Measurements from ENCODE around the gene CCPG1. TPM values are rescaled to one million over a fixed set of nuclear protein-coding genes. Genes with fewer than 3 reads are reported as not detected.

CCPG1 gene
- total and polyA plus RNA-seq, 2 experiments from 2014 or later: 147 to 203 TPM

DNA sequence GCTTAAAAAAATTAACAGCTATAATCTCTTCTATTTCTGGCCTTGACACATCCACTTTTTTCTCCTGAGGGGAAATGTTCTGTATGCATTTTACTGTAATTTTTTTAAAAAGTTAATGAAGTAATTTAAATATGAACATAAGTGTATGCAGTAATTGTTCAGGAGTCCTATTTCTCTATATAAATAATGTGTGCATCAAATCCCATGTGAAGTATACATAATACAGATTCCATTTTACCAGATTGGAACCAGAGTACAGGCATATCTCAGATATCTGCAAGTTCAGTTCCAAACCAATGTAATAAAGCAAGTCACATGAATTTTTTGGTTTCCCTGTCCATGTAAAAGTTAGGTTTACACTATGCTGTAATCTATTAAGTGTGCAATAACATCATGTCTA is 26.6 kb downstream of the CCPG1 start:
- TF ChIP-seq EZH2phosphoT487 (IDR thresholded peaks at IDR 0.05; ENCODE audit: insufficient read depth, low read depth) (no peak), EZH2 (IDR thresholded peaks at IDR 0.05; ENCODE audit: insufficient read depth, poor library complexity, severe bottlenecking) (no peak)
- Histone ChIP-seq H4K20me1 (ENCODE audit: insufficient read depth) (no peaks in the 10 kb centered on the region), H3K4me1 (ENCODE audit: insufficient read depth) (no peaks in the 10 kb centered on the region), H3K79me2 (ENCODE audit: insufficient read depth) (no peaks in the 10 kb centered on the region), H3K9me3 (ENCODE audit: low read depth) (no peaks in the 10 kb centered on the region), H3K36me3 (ENCODE audit: low read depth) (peaks cover 38% of the 10 kb centered on the region), H2AFZ (no peak overlapping the region), H3K4me3 (no peak overlapping the region), H3K27ac (no peak overlapping the region), H3K9me2 (ENCODE audit: insufficient read depth) (no peaks in the 10 kb centered on the region), H3K9ac (no peak overlapping the region), H3K4me2 (ENCODE audit: unreplicated experiment) (no peak overlapping the region), H3K27me3 (replicated peaks; ENCODE audit: insufficient read depth) (no peaks in the 10 kb centered on the region), H3F3A (ENCODE audit: insufficient read depth) (no peaks in the 10 kb centered on the region)
- DNase-seq: no peak
- in situ Hi-C loops (cut with MboI): no loop called here

DNA sequence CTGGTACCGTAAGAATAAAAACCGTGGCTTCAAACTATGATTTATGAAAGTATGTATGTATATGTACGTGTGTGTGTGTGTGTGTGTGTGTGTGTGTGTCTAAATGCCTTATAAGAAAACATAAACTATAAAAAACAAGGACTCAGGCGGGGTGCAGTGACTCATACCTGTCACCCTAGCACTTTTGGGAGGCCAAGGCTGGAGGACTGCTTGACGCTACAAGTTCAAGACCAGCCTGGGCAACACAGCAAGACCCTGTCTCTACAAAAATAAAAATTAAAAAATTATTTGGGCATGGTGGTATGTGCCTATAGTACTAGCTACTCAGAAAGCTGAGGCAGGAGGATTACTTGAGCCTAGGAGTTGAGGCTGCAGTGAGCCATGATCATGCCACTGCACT is 29.1 kb downstream of the CCPG1 start:
- H3K4me3 ChIP-seq: no peak overlapping the region
- H3K36me3 ChIP-seq (ENCODE audit: low read depth): peaks cover 54% of the 10 kb centered on the region
- no peak for DNase-seq
- H4K20me1 ChIP-seq (ENCODE audit: insufficient read depth): no peaks in the 10 kb centered on the region
- H3K27ac ChIP-seq: no peak overlapping the region
- no peaks in the 10 kb centered on the region for H3K4me1 ChIP-seq (ENCODE audit: insufficient read depth)
- no peaks in the 10 kb centered on the region for H3F3A ChIP-seq (ENCODE audit: insufficient read depth)
- 81 to 88% methylated on average over 5 of the region's 5 CpGs for WGBS, 2 experiments (ENCODE audit: low coverage in 1 of 2, low lambda C conversion rate in 2 of 2, missing lambda C conversion rate in 2 of 2)
- no peaks in the 10 kb centered on the region for H3K27me3 ChIP-seq (replicated peaks; ENCODE audit: insufficient read depth)
- no peaks in the 10 kb centered on the region for H3K79me2 ChIP-seq (ENCODE audit: insufficient read depth)
- no peak overlapping the region for H2AFZ ChIP-seq
- in situ Hi-C loops (cut with MboI): no loop called here
- no peak for TF ChIP-seq EZH2phosphoT487 (IDR thresholded peaks at IDR 0.05; ENCODE audit: insufficient read depth, low read depth)
- no peak for TF ChIP-seq EZH2 (IDR thresholded peaks at IDR 0.05; ENCODE audit: insufficient read depth, poor library complexity, severe bottlenecking)
- H3K9me3 ChIP-seq (ENCODE audit: low read depth): no peaks in the 10 kb centered on the region
- no peak overlapping the region for H3K9ac ChIP-seq
- no peaks in the 10 kb centered on the region for H3K9me2 ChIP-seq (ENCODE audit: insufficient read depth)
- H3K4me2 ChIP-seq (ENCODE audit: unreplicated experiment): no peak overlapping the region

DNA sequence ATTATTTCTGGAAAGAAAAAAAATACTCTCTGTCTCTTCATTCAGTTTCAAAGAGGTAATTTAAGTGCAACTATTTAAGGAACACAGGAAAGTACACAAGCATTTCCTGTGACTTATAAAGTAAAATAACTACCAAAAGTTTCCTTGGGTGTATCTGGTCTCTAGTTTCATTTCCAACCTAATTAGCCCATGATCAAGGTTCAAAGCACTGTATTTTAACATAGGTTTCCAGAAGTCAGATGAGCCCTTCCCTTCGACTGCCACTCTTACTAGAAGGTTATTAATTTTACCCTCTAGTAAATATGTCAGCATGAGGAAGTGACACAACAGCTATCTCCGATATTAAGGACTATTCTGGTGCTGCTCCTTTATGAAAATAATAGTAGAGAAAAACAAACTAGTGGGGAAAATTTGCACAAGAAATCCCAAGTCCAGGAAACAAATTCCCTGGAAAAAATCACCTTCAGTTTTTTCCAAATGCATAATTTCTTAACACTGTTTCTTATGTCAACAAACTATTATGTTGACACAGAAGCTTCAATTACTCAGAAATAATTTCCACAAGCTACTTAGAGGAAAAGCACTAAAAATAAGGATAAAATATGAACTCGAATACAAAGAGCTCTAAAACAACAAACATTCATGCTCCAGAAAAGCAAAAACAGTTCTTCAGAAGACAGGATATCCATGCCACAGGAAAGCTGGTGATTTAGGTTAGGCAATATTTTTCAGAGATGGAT is 35.3 kb downstream of the CCPG1 start:
- no peaks in the 10 kb centered on the region for H3K9me3 ChIP-seq (ENCODE audit: low read depth)
- no peak overlapping the region for H3K27ac ChIP-seq
- TF ChIP-seq EZH2 (IDR thresholded peaks at IDR 0.05; ENCODE audit: insufficient read depth, poor library complexity, severe bottlenecking) (no peak), EZH2phosphoT487 (IDR thresholded peaks at IDR 0.05; ENCODE audit: insufficient read depth, low read depth) (no peak)
- H4K20me1 ChIP-seq (ENCODE audit: insufficient read depth): no peaks in the 10 kb centered on the region
- no peak overlapping the region for H3K4me3 ChIP-seq
- in situ Hi-C loops (cut with MboI): no loop called here
- no peaks in the 10 kb centered on the region for H3K79me2 ChIP-seq (ENCODE audit: insufficient read depth)
- DNase-seq: no peak
- no peaks in the 10 kb centered on the region for H3F3A ChIP-seq (ENCODE audit: insufficient read depth)
- no peak overlapping the region for H3K4me2 ChIP-seq (ENCODE audit: unreplicated experiment)
- no peaks in the 10 kb centered on the region for H3K9me2 ChIP-seq (ENCODE audit: insufficient read depth)
- H2AFZ ChIP-seq: no peak overlapping the region
- no peaks in the 10 kb centered on the region for H3K4me1 ChIP-seq (ENCODE audit: insufficient read depth)
- H3K9ac ChIP-seq: no peak overlapping the region
- WGBS, 2 experiments (ENCODE audit: low coverage in 1 of 2, low lambda C conversion rate in 2 of 2, missing lambda C conversion rate in 2 of 2): 66% methylated on average over 3 of the region's 3 CpGs
- peaks cover 54% of the 10 kb centered on the region for H3K36me3 ChIP-seq (ENCODE audit: low read depth)
- H3K27me3 ChIP-seq (replicated peaks; ENCODE audit: insufficient read depth): no peaks in the 10 kb centered on the region

DNA sequence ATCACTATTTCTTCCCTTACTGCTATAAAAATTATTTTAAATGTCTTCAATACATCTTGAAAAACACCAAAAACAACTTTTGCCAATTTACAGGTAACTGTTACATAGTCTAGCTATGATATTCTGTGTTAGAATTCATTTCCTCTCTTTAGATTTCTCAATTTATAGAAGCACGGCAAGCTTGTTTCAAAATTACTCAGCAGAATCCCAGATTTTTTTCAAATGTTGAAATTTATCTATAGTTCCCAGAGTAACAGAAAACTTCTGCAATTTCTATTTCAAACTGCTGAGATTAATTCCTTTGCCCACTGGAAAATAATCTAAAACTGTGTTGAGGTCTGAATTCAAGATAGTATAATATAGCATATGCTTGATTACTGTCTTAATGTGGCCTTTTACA is 41.2 kb downstream of the CCPG1 start:
- Histone ChIP-seq H3K36me3 (ENCODE audit: low read depth) (peaks cover 35% of the 10 kb centered on the region), H3K9me3 (ENCODE audit: low read depth) (no peaks in the 10 kb centered on the region), H3K9ac (no peak overlapping the region), H3K79me2 (ENCODE audit: insufficient read depth) (no peaks in the 10 kb centered on the region), H3K4me3 (no peak overlapping the region), H4K20me1 (ENCODE audit: insufficient read depth) (no peaks in the 10 kb centered on the region), H3K4me2 (ENCODE audit: unreplicated experiment) (no peak overlapping the region), H2AFZ (no peak overlapping the region), H3F3A (ENCODE audit: insufficient read depth) (no peaks in the 10 kb centered on the region), H3K9me2 (ENCODE audit: insufficient read depth) (no peaks in the 10 kb centered on the region), H3K27me3 (replicated peaks; ENCODE audit: insufficient read depth) (no peaks in the 10 kb centered on the region), H3K27ac (no peak overlapping the region), H3K4me1 (ENCODE audit: insufficient read depth) (no peaks in the 10 kb centered on the region)
- 97 to 98% methylated on average over 1 of the region's 1 CpG for WGBS, 2 experiments (ENCODE audit: low coverage in 1 of 2, low lambda C conversion rate in 2 of 2, missing lambda C conversion rate in 2 of 2)
- no peak for DNase-seq
- in situ Hi-C loops (cut with MboI): no loop called here
- TF ChIP-seq EZH2phosphoT487 (IDR thresholded peaks at IDR 0.05; ENCODE audit: insufficient read depth, low read depth): no peak
- TF ChIP-seq EZH2 (IDR thresholded peaks at IDR 0.05; ENCODE audit: insufficient read depth, poor library complexity, severe bottlenecking): no peak

All from GM23248 (cell line).